Activated T-cell treated with anti-CD3 and anti-CD28 coated beads, Interleukin-2, amount 50 U/mL, for 72 hours (primary cell): ENCODE measurements around the gene ZNF23. TPM values are rescaled to one million over a fixed set of nuclear protein-coding genes. Genes with fewer than 3 reads are reported as not detected.

ENCODE experiments used
- ATAC-seq, 2 donors: fragments of 150-1000 bp; cut with Tn5 transposase; replicated peaks in 1 of 2; 2 replicates each; pipeline ENCODE4 v1.10.0; 2021; ENCODE audit warnings: moderate library complexity in 2 of 2, mild to moderate bottlenecking in 1 of 2
- DNase-seq, 2 donors: peaks; one replicate each; pipeline ENCODE4 v3.0.0; 2021 to 2022; ENCODE audit warnings: mixed read lengths in 1 of 2
- H3K27ac Mint-ChIP-seq: one replicate; pipeline ENCODE4 v1.8.0; 2022; ENCODE audit warnings: mild to moderate bottlenecking, moderate library complexity, mixed read lengths
- H3K27me3 Mint-ChIP-seq: one replicate; pipeline ENCODE4 v1.8.0; 2022; ENCODE audit warnings: low read depth, mixed read lengths
- H3K36me3 Mint-ChIP-seq, 2 donors: one replicate each; pipeline ENCODE4 v1.8.0; 2022; ENCODE audit warnings: mixed read lengths in 2 of 2, mild to moderate bottlenecking in 1 of 2; ENCODE audit not compliant: insufficient read depth in 2 of 2
- H3K4me1 Mint-ChIP-seq: one replicate; pipeline ENCODE4 v1.8.0; 2022; ENCODE audit warnings: low read depth, mixed read lengths
- H3K4me3 Mint-ChIP-seq, 2 donors: one replicate each; pipeline ENCODE4 v1.8.0; 2022; ENCODE audit warnings: mild to moderate bottlenecking in 2 of 2, mixed read lengths in 2 of 2, moderate library complexity in 2 of 2
- H3K9me3 Mint-ChIP-seq, 2 donors: one replicate each; pipeline ENCODE4 v1.8.0; 2022; ENCODE audit warnings: mixed read lengths in 2 of 2
- total RNA-seq, 2 donors: library from RNA; stranded (reverse); gene quantifications; one replicate each; pipeline ENCODE4 v1.2.3, GENCODE V29; 2022

The ZNF23 gene
- total RNA-seq, 2 donors from 2014 or later = 9.7 to 11.9 TPM

DNA sequence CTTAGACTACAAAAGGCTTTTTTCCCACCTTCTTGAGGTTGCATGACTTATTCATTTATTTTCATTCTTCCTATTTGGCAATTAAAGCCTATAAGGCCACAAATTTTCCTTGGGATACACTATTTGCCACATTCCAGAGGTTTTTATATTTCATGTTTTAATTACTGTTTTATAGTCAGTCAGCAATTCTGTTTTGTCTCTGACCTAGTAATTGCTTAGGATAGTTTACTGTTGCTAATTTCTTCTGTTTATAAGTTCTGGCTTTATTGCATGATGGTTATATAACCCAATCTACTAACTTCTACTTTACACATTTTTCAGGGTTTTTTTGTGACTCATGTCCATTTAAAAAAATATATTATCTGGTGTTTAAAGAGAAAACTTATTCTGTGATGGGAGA lies 2.5 kb downstream of the ZNF23 start:
- peaks cover 0 to 2% of the 10 kb centered on the region in 2 donors for H3K9me3 Mint-ChIP-seq
- peaks cover 36% of the 10 kb centered on the region for H3K4me1 Mint-ChIP-seq
- ATAC-seq (no peak), DNase-seq (no peak)
- H3K36me3 Mint-ChIP-seq = peaks cover 9 to 12% of the 10 kb centered on the region in 2 donors
- H3K27me3 Mint-ChIP-seq = no peaks in the 10 kb centered on the region
- no peak overlapping the region for H3K4me3 Mint-ChIP-seq
- H3K27ac Mint-ChIP-seq = no peak overlapping the region

DNA sequence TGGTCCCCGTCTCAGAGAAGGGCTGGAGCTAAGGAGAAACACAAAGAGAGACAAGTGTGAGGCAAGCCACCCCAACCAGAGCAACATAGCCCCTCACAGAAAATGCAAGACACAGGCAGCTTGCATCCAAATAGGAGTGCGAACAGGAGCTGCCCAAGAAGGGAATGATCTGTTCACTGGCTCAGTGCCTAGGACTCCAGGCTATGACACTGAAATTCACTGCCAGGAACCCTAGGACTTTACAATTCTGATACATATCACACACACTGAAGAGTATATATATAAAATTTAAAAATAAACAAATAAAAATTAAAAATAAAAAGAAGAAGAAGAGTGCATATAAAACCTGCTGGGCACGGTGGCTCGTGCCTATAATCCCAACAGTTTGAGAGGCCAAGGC lies 5.2 kb downstream of the ZNF23 start:
- Mint-ChIP-seq H3K4me3 (no peak overlapping the region), H3K27me3 (no peaks in the 10 kb centered on the region), H3K27ac (no peak overlapping the region), H3K4me1 (peaks cover 20% of the 10 kb centered on the region), H3K9me3 (peaks cover 3 to 5% of the 10 kb centered on the region in 2 donors), H3K36me3 (peaks cover 24 to 35% of the 10 kb centered on the region in 2 donors)
- DNase-seq (no peak), ATAC-seq (no peak)

DNA sequence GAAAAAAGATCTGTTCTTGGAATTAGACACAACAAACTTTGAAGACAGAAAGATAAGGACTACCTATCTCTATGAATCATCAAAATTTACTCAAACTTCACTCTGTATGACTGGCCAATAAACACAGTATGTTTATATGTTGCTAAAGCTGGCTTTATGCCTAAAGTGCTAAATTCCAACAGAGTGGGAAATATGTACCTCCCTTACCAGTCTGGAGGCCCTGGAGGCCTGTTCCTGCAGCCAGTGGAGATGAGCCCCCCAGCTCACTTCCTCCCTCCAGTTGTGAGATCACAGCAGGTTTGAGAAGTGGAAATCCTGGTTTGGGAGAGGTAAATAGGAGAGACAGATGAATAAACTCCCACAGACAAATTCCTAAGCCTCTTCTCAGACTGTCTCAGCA lies 9.0 kb downstream of the ZNF23 start:
- Mint-ChIP-seq H3K9me3 (peaks cover 15 to 19% of the 10 kb centered on the region in 2 donors), H3K27me3 (no peaks in the 10 kb centered on the region), H3K4me1 (no peaks in the 10 kb centered on the region), H3K4me3 (no peak overlapping the region), H3K27ac (no peak overlapping the region), H3K36me3 (peaks cover 54 to 72% of the 10 kb centered on the region in 2 donors)
- DNase-seq (no peak), ATAC-seq (no peak)

DNA sequence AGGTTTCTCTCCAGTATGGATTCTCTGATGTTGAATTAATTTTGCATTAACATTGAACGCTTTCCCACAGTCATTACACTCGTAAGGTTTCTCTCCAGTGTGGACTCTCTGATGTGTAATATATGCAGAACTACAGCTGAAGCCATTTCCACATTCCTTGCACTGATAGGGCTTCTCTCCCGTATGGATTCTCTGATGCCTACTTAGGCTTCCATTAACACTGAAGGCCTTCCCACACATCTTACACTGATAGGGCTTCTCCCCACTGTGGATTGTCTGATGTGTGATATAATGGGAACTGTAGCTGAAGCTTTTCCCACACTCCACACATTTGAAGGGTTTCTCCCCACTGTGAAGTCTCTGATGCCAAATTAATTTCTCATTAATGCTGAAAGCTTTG lies 13.0 kb downstream of the ZNF23 start:
- H3K27me3 Mint-ChIP-seq = no peaks in the 10 kb centered on the region
- H3K27ac Mint-ChIP-seq = no peak overlapping the region
- ATAC-seq = no peak
- no peaks in the 10 kb centered on the region for H3K4me1 Mint-ChIP-seq
- H3K4me3 Mint-ChIP-seq = no peak overlapping the region
- peaks cover 18 to 25% of the 10 kb centered on the region in 2 donors for H3K9me3 Mint-ChIP-seq
- H3K36me3 Mint-ChIP-seq = peaks cover 44 to 68% of the 10 kb centered on the region in 2 donors
- no peak for DNase-seq

DNA sequence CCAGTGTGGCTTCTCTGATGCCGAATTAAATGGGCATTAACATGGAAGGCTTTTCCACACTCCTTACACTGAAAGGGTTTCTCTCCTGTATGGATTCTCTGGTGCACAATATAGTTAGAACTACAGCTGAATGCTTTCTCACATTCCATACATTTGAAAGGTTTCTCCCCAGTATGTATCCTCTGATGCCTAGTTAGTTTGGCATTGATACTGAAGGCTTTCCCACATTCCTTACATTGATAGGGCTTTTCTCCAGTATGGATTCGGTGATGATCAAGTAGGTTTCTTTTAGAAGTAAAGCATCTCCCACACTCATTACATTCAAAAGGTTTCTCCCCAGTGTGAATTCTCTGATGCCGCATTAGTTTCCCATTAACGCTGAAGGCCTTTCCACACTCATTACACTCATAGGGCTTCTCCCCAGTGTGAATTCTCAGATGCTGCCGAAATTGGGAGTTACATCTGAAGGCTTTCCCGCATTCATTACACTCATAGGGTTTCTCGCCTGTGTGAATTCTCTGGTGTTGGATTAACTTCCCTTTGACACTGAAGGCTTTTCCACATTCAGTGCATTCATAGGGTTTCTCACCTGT lies 13.7 kb downstream of the ZNF23 start:
- Mint-ChIP-seq H3K4me1 (no peaks in the 10 kb centered on the region), H3K27me3 (no peaks in the 10 kb centered on the region), H3K36me3 (peaks cover 46 to 65% of the 10 kb centered on the region in 2 donors), H3K27ac (no peak overlapping the region), H3K4me3 (no peak overlapping the region), H3K9me3 (peaks cover 21 to 28% of the 10 kb centered on the region in 2 donors)
- DNase-seq (no peak), ATAC-seq (no peak)

DNA sequence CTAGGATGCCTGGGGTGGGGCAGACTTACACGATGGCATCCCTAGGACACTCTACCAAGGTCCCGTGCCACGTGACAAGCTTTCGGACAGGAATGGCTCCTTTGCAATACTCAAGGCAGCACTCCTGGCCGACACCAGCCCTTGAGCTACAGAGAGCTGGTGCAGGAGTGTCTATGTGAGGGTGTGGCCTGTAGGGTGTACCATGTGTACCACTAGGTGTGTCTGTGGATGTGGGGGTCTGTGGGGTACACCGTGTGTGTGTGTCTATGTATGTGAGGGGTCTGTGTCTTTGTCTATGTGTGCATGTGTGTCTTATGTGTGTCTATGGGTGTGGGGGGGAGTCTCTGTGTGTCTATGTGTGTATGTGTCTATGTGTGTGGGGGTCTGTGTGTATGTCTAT lies 18.3 kb downstream of the ZNF23 start:
- Mint-ChIP-seq H3K9me3 (peaks cover 6 to 14% of the 10 kb centered on the region in 2 donors), H3K4me1 (no peaks in the 10 kb centered on the region), H3K27ac (no peak overlapping the region)

DNA sequence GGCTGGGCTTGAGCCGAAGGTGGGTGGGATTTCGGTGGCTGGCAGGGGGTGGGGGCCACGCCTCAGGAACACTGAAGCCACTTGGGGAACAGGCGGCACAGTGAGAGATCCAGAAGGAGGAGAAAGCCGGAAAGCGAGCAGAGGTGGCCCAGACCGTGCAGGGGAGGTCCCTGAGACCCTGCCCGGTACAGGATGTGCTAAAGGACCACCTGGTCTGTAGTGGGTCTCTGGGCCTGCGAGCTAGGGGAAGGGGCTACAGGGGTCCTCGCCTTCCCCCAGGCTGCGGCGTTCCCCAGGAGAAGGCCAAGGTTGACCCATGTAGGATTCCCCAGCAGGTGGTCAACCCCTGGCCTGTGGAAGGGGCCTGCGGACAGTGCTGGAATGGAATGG lies 20.0 kb downstream of the ZNF23 start, which contains the start of gene TLE7:
Gene TLE7, minus strand, starts transcription at position 4 of the 390 bp plus-strand sequence. CDS start 8,730 bp downstream, outside the sequence.
- Mint-ChIP-seq H3K4me3 (no peak within 1 kb of the TSS), H3K9me3 (peaks cover 6 to 7% of the 10 kb centered on the region in 2 donors), H3K36me3 (peaks cover 4 to 5% of the 10 kb centered on the region in 2 donors), H3K27ac (no peak within 1 kb of the TSS), H3K4me1 (no peaks in the 10 kb centered on the region), H3K27me3 (peaks cover 17% of the 10 kb centered on the region)
- no peak for DNase-seq
- no peak for ATAC-seq

More for the DNA sequence above, 18.3 kb downstream of the ZNF23 start:
- peaks cover 13 to 20% of the 10 kb centered on the region in 2 donors for H3K36me3 Mint-ChIP-seq
- H3K4me3 Mint-ChIP-seq = no peak overlapping the region
- ATAC-seq (no peak), DNase-seq (no peak)
- peaks cover 7% of the 10 kb centered on the region for H3K27me3 Mint-ChIP-seq

DNA sequence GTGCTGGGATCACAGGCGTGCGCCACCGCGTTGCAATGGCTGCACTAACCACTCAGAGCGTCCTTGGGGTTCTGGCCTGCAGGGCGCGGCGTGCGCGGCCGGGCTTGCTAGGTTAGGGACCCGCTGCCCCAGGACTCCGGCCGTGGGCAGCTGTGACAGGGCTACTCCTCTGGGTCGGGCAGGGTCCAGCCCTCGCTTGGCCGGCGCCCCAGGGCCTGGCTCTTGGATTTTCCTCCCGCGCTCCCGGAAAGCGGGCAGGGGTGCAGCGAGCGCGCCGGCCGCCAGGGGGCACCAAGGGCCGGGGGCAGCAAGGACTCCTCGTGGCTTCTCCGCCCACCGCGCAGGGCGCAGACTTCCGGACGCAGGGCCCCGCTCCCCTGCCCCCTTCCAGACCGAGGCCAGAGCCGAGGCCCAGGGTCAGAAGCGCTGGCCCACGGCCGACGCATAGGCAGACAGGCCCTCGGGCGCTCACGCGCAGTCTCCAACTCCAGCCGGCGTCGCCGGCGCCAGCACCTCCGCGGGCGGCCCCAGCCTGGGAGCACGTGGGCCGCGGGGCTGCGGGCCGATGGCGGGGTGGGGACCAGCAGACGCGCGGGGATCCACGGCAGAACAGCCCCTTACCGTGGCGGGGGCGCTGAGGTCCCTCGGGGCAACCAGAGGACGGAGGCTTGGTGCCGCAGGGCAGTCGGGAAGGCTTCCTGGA lies 20.5 kb downstream of the ZNF23 start:
- peaks cover 6 to 7% of the 10 kb centered on the region in 2 donors for H3K9me3 Mint-ChIP-seq
- ATAC-seq (peak; percentile 39 to 44), DNase-seq (peak; percentile 31 to 33)
- peaks cover 4 to 5% of the 10 kb centered on the region in 2 donors for H3K36me3 Mint-ChIP-seq
- H3K27ac Mint-ChIP-seq = no peak overlapping the region
- peaks cover 21% of the 10 kb centered on the region for H3K27me3 Mint-ChIP-seq
- no peaks in the 10 kb centered on the region for H3K4me1 Mint-ChIP-seq
- H3K4me3 Mint-ChIP-seq = no peak overlapping the region

DNA sequence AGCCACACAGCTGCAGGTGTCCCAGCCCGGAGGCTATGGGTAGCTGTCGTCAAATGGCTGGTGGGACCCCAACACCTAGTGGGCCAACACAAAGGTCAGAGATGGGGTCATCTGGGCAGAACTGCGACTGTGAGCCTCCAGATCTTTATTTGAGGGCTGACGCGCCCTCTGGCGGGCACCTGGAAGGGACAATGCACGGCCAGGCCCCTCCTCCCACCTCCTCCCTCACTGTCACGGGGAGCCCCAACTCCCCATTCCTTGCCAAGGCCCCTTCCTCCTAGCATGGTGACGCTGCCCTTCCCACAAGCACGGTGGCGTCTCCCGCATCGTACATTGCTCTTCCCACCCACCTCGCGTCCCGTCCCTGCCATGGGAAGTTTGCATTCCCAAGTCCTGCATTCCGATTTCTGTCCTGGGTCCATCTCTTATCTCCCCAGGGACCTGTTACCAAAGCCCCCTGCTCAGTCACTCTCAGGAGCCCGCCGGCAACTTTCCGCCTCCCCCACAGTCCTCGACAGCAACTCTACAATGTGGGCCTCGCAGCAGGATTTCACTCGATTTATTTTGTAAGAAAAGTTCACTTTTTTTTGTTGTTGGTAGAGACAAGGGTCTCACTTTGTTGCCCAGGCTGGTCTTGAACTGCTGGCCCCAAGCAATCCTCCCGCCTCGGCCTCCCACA lies 21.2 kb downstream of the ZNF23 start:
- Mint-ChIP-seq H3K27me3 (peaks cover 21% of the 10 kb centered on the region), H3K27ac (no peak overlapping the region), H3K9me3 (peaks cover 5% of the 10 kb centered on the region in 2 donors), H3K4me1 (no peaks in the 10 kb centered on the region), H3K4me3 (no peak overlapping the region), H3K36me3 (peaks cover 4 to 5% of the 10 kb centered on the region in 2 donors)
- peak in 1 of 2 donors; percentile 44 for ATAC-seq
- peak in 1 of 2 donors; percentile 24 for DNase-seq

DNA sequence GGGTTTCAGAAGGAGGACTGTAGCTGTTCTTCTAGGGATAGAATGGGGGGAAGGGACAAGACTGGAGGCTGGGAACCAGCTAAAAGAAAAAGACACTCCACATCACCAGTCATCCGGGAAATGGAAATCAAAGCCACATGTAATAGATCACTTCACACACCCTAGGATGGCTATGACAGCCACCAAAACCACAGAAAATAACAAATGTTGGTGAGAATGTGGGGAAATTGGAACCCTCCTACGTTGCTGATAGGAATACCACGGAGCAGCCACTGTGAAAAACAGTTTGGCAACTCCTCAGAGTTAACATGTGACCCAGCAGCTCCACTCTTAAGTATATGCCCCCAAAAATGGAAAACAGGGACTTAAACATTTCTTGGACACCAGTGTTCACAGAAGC lies 22.5 kb downstream of the ZNF23 start:
- Mint-ChIP-seq H3K9me3 (peaks cover 4 to 5% of the 10 kb centered on the region in 2 donors), H3K27ac (no peak overlapping the region), H3K4me1 (no peaks in the 10 kb centered on the region), H3K36me3 (peaks cover 2 to 4% of the 10 kb centered on the region in 2 donors), H3K4me3 (no peak overlapping the region), H3K27me3 (peaks cover 21% of the 10 kb centered on the region)
- DNase-seq (no peak), ATAC-seq (no peak)

DNA sequence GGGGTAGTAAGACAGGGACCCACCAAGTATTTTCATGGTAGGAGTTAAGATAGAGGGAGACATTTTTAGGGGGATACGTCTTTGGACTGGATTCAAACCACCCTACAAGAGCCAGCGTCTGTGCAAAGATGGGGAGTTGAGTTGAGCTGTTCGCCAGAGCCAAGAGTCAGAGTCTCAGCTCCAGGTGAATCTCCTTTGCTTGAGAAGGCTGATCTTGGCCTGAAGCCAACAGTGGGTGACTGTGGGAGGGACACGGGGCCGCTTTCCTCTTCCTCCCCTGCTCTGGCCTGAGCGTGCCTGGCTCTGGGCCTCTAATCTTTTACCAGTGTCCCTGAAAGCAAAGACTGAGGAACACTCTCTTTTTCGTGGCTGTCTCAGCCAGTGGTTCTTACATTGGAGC lies 25.6 kb downstream of the ZNF23 start:
- peaks cover 21% of the 10 kb centered on the region for H3K27me3 Mint-ChIP-seq
- no peaks in the 10 kb centered on the region for H3K36me3 Mint-ChIP-seq

DNA sequence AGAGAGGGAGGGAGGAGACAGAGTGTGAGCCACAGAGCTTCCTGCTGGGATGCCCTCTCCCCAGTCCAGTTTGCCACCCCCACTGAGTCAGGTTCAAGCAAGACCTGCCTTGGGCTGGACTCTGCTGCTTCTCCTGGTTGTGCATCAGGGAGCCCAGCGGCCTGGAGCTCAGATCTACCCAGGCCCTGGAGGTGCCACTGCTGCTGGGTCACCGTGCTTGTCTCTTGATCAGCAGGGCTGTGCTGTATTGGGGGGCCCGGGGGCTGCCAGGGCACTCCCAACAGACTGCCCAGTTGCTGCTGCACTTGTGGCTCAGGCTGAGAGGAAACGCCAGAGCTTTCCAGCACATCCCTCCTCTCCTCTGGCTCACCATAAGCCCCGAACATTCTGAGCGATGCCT lies 29.1 kb downstream of the ZNF23 start:
- H3K4me1 Mint-ChIP-seq = no peaks in the 10 kb centered on the region
- DNase-seq (no peak), ATAC-seq (no peak)
- peaks cover 0 to 3% of the 10 kb centered on the region in 2 donors for H3K9me3 Mint-ChIP-seq
- no peaks in the 10 kb centered on the region for H3K36me3 Mint-ChIP-seq
- peaks cover 13% of the 10 kb centered on the region for H3K27me3 Mint-ChIP-seq
- H3K4me3 Mint-ChIP-seq = no peak overlapping the region
- H3K27ac Mint-ChIP-seq = no peak overlapping the region

More for the DNA sequence above, 25.6 kb downstream of the ZNF23 start:
- no peak for ATAC-seq
- Mint-ChIP-seq H3K9me3 (no peaks in the 10 kb centered on the region), H3K4me3 (no peak overlapping the region), H3K27ac (no peak overlapping the region), H3K4me1 (no peaks in the 10 kb centered on the region)
- no peak for DNase-seq

DNA sequence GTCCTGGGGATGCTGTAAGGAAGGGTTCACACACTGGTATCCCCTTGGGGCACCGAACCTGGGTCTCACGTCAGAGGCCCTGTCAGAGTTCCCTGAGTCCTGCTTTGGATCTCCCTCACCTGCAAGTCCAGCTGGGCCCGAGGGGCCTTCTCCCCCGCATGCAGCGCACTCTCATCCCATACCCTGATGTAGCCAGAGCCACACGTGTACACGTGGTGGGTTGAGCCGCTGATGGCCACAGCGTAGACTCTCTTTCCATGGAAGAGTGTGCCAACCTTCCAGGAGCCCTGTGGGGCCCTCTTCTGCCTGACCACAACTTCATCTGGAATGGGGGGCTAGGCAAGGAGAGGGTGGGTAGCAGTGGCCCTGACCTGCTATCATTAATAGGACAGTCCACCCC lies 30.1 kb downstream of the ZNF23 start:
- H3K36me3 Mint-ChIP-seq = no peaks in the 10 kb centered on the region
- peaks cover 0 to 3% of the 10 kb centered on the region in 2 donors for H3K9me3 Mint-ChIP-seq
- no peaks in the 10 kb centered on the region for H3K4me1 Mint-ChIP-seq
- ATAC-seq (no peak), DNase-seq (no peak)
- peaks cover 8% of the 10 kb centered on the region for H3K27me3 Mint-ChIP-seq
- H3K4me3 Mint-ChIP-seq = no peak overlapping the region
- no peak overlapping the region for H3K27ac Mint-ChIP-seq
